ENCODE data around the gene SEC14L6. TPM values are rescaled to one million over a fixed set of nuclear protein-coding genes. Genes with fewer than 3 reads are reported as not detected.

Gene SEC14L6
- total RNA-seq, 2 donors from 2014 or later, result 0.27 to 0.56 TPM

GRCh38 chr22:30472994-30473720 lies 73.4 kb downstream of the SEC14L6 start:
- no peak for TF ChIP-seq CTCF (IDR thresholded peaks at IDR 0.05)
- DNase-seq (ENCODE audit: low spot score), result no peak
- H3K27me3 ChIP-seq (replicated peaks; ENCODE audit: insufficient read depth), result no peaks in the 10 kb centered on the region
- H3K27ac ChIP-seq, result no peak overlapping the region
- no peak for ATAC-seq (ENCODE audit: insufficient number of reproducible peaks, low FRiP score, low read depth)
- H3K36me3 ChIP-seq, result no peaks in the 10 kb centered on the region
- H3K9me3 ChIP-seq, result no peaks in the 10 kb centered on the region
- H3K4me1 ChIP-seq (ENCODE audit: control insufficient read depth in 1 of 2, low read depth in 2 of 2), result no peaks in the 10 kb centered on the region
- H3K4me3 ChIP-seq, result no peak overlapping the region

Other genes starting within 250 kb of the SEC14L6 start
- 10 to 100 TPM; 31.5 to 54.2 TPM for gene TBC1D10A, start 219.8 kb downstream of the SEC14L6 start, total RNA-seq
- gene SF3A1, start 189.8 kb downstream of the SEC14L6 start, total RNA-seq, result 10 to 100 TPM; 56.7 to 77.0 TPM
- gene CCDC157, start 189.7 kb downstream of the SEC14L6 start, total RNA-seq, result 1 to 10 TPM in 1 of 2 donors, under 1 TPM in 1; 0.27 to 2.9 TPM
- gene RNF215, start 159.3 kb downstream of the SEC14L6 start, total RNA-seq, result 10 to 100 TPM; 11.4 to 11.6 TPM
- 10 to 100 TPM in 1 of 2 donors, 1 to 10 TPM in 1; 6.4 to 18.3 TPM for gene SEC14L2, start 149.7 kb downstream of the SEC14L6 start, total RNA-seq
- 1 to 10 TPM; 1.9 to 6.4 TPM for gene MTFP1, start 121.0 kb downstream of the SEC14L6 start, total RNA-seq
- gene SEC14L3, start 74.7 kb downstream of the SEC14L6 start, total RNA-seq, result not detected
- not detected for gene SEC14L4, start 41.0 kb downstream of the SEC14L6 start, total RNA-seq
- gene GAL3ST1, start 27.9 kb upstream of the SEC14L6 start, total RNA-seq, result 1 to 10 TPM; 1.5 to 2.2 TPM
- 10 to 100 TPM; 30.5 to 58.6 TPM for gene PES1, start 45.2 kb upstream of the SEC14L6 start, total RNA-seq
- 10 to 100 TPM; 33.9 to 82.0 TPM for gene TCN2, start 60.4 kb upstream of the SEC14L6 start, total RNA-seq
- gene SLC35E4, start 89.0 kb upstream of the SEC14L6 start, total RNA-seq, result 10 to 100 TPM; 12.8 to 16.9 TPM
- gene DUSP18, start 121.1 kb upstream of the SEC14L6 start, total RNA-seq, result 1 to 10 TPM; 4.1 TPM
- 1 to 10 TPM in 1 of 2 donors, under 1 TPM in 1; 0.71 to 3.0 TPM for gene OSBP2, start 148.1 kb upstream of the SEC14L6 start, total RNA-seq

All from thoracic aorta (tissue), 2 donors.